Neural progenitor cell (in vitro differentiated cells): ENCODE measurements around the gene GALNTL6. TPM values are rescaled to one million over a fixed set of nuclear protein-coding genes. Genes with fewer than 3 reads are reported as not detected.

Experiments used
- DNase-seq: peaks from one replicate; pipeline ENCODE4 v3.0.0-alpha.2; 2016; ENCODE audit warnings: low spot score
- H2AFZ ChIP-seq: fragments of 200-600 bp; sonication (generic); replicated peaks from 2 replicates; pipeline ENCODE4 v1.6.1; 2016; ENCODE audit warnings: antibody characterized with exemption
- H3F3A ChIP-seq: fragments of 200-600 bp; sonication (generic); 2 replicates; pipeline ENCODE4 v1.6.1; 2016; ENCODE audit warnings: antibody characterized with exemption, low read depth
- H3K27ac ChIP-seq: fragments of 200-600 bp; sonication (generic); 2 replicates; pipeline ENCODE4 v1.5.1; 2016; ENCODE audit warnings: mild to moderate bottlenecking
- H3K27me3 ChIP-seq: fragments of 200-600 bp; sonication (generic); 2 replicates; pipeline ENCODE4 v1.6.1; 2016; ENCODE audit warnings: mild to moderate bottlenecking, moderate library complexity
- H3K36me3 ChIP-seq: fragments of 200-600 bp; sonication (generic); 2 replicates; pipeline ENCODE4 v1.5.1; 2016
- H3K4me1 ChIP-seq: fragments of 200-600 bp; sonication (generic); 2 replicates; pipeline ENCODE4 v1.6.1; 2016; ENCODE audit warnings: mixed run types
- H3K4me2 ChIP-seq: fragments of 200-600 bp; sonication (generic); 2 replicates; pipeline ENCODE4 v1.6.1; 2016
- H3K4me3 ChIP-seq: fragments of 200-600 bp; sonication (generic); 2 replicates; pipeline ENCODE4 v1.5.1; 2016
- H3K79me2 ChIP-seq: fragments of 200-600 bp; sonication (generic); 2 replicates; pipeline ENCODE4 v1.6.1; 2016; ENCODE audit warnings: low read depth
- H3K9ac ChIP-seq: fragments of 200-600 bp; sonication (generic); 2 replicates; pipeline ENCODE4 v1.6.1; 2016
- H3K9me3 ChIP-seq: fragments of 200-600 bp; sonication (generic); 2 replicates; pipeline ENCODE4 v1.5.1; 2016; ENCODE audit warnings: low read depth
- H4K20me1 ChIP-seq: fragments of 200-600 bp; sonication (generic); 2 replicates; pipeline ENCODE4 v1.6.1; 2016; ENCODE audit warnings: low read depth
- H3K27ac Mint-ChIP-seq: 3 replicates; pipeline ENCODE4 v1.8.0; 2021; ENCODE audit warnings: mixed read lengths
- H3K27me3 Mint-ChIP-seq: 2 replicates; pipeline ENCODE4 v1.8.0; 2022; ENCODE audit warnings: low read depth, mild to moderate bottlenecking, inconsistent platforms, moderate library complexity, mixed read lengths; ENCODE audit not compliant: insufficient read depth
- H3K36me3 Mint-ChIP-seq: 3 replicates; pipeline ENCODE4 v1.8.0; 2021; ENCODE audit warnings: mixed read lengths
- H3K4me1 Mint-ChIP-seq: 3 replicates; pipeline ENCODE4 v1.8.0; 2021; ENCODE audit warnings: mixed read lengths
- H3K4me3 Mint-ChIP-seq: 3 replicates; pipeline ENCODE4 v1.8.0; 2021; ENCODE audit warnings: mild to moderate bottlenecking, moderate library complexity, mixed read lengths
- H3K9me3 Mint-ChIP-seq: 3 replicates; pipeline ENCODE4 v1.8.0; 2020; ENCODE audit warnings: mixed read lengths
- CTCF ChIP-seq: fragments of 200-600 bp; sonication (generic); IDR thresholded peaks from 2 replicates; pipeline ENCODE4 v1.5.1; 2017; ENCODE audit warnings: antibody characterized with exemption, mild to moderate bottlenecking
- EZH2 ChIP-seq: fragments of 200-600 bp; sonication (generic); IDR thresholded peaks from 2 replicates; pipeline ENCODE4 v1.6.1; 2017; ENCODE audit warnings: antibody characterized with exemption, mild to moderate bottlenecking, moderate library complexity
- EZH2phosphoT487 ChIP-seq: fragments of 200-600 bp; sonication (generic); IDR thresholded peaks from 2 replicates; pipeline ENCODE4 v1.6.1; 2017; ENCODE audit warnings: antibody characterized with exemption
- total RNA-seq: library from RNA; depleted of rRNA; stranded (reverse); fragments of >200 nt; gene quantifications from 2 replicates; pipeline ENCODE4 v1.2.3, GENCODE V29; 2015; ENCODE audit warnings: low replicate concordance

Gene GALNTL6
- total RNA-seq, 1 donor from 2014 or later: 0.15 TPM

- Mint-ChIP-seq H3K9me3 (no peaks in the 10 kb centered on the region), H3K4me3 (no peak overlapping the region), H3K36me3 (no peaks in the 10 kb centered on the region), H3K27me3 (no peaks in the 10 kb centered on the region), H3K4me1 (peaks cover 2% of the 10 kb centered on the region), H3K27ac (no peak overlapping the region)
- Histone ChIP-seq H3K9me3 (no peaks in the 10 kb centered on the region), H3F3A (no peaks in the 10 kb centered on the region), H3K27me3 (no peaks in the 10 kb centered on the region), H3K9ac (no peak overlapping the region), H2AFZ (no peak overlapping the region), H3K4me1 (peaks cover 11% of the 10 kb centered on the region), H3K36me3 (no peaks in the 10 kb centered on the region), H3K4me3 (no peak overlapping the region), H4K20me1 (no peaks in the 10 kb centered on the region), H3K79me2 (no peaks in the 10 kb centered on the region), H3K27ac (no peak overlapping the region), H3K4me2 (no peak overlapping the region)
- DNase-seq: no peak
- no peak for TF ChIP-seq EZH2
- no peak for TF ChIP-seq EZH2phosphoT487
- TF ChIP-seq CTCF: no peak
These were observed 963.1 kb downstream of the GALNTL6 start for GRCh38 chr4:172776203-172776861.

- H3K36me3 ChIP-seq: no peaks in the 10 kb centered on the region
- no peak overlapping the region for H3K27ac ChIP-seq
- TF ChIP-seq CTCF (no peak), EZH2 (no peak), EZH2phosphoT487 (no peak)
- DNase-seq: no peak
- no peaks in the 10 kb centered on the region for H3F3A ChIP-seq
- H3K4me3 ChIP-seq: no peak overlapping the region
- H3K36me3 Mint-ChIP-seq: no peaks in the 10 kb centered on the region
- H3K9ac ChIP-seq: no peak overlapping the region
- no peaks in the 10 kb centered on the region for H3K9me3 Mint-ChIP-seq
- peaks cover 2% of the 10 kb centered on the region for H3K4me1 Mint-ChIP-seq
- H3K27me3 Mint-ChIP-seq: peaks cover 3% of the 10 kb centered on the region
- H3K4me2 ChIP-seq: no peak overlapping the region
- H3K27ac Mint-ChIP-seq: no peak overlapping the region
- no peak overlapping the region for H3K4me3 Mint-ChIP-seq
- no peaks in the 10 kb centered on the region for H3K27me3 ChIP-seq
- no peaks in the 10 kb centered on the region for H3K79me2 ChIP-seq
- peaks cover 11% of the 10 kb centered on the region for H3K4me1 ChIP-seq
- H2AFZ ChIP-seq: no peak overlapping the region
- no peaks in the 10 kb centered on the region for H3K9me3 ChIP-seq
- H4K20me1 ChIP-seq: no peaks in the 10 kb centered on the region
These were observed 964.7 kb downstream of the GALNTL6 start for GRCh38 chr4:172777729-172778431.

GRCh38 chr4:172778583-172778982 lies 965.4 kb downstream of the GALNTL6 start:
- Histone ChIP-seq H2AFZ (peak overlapping the region; percentile 11), H3K27me3 (no peaks in the 10 kb centered on the region), H3K9me3 (no peaks in the 10 kb centered on the region), H3K4me1 (peaks cover 11% of the 10 kb centered on the region), H3K4me2 (no peak overlapping the region), H3K27ac (no peak overlapping the region), H3K9ac (no peak overlapping the region), H3K4me3 (no peak overlapping the region), H4K20me1 (no peaks in the 10 kb centered on the region), H3K79me2 (no peaks in the 10 kb centered on the region), H3K36me3 (no peaks in the 10 kb centered on the region), H3F3A (no peaks in the 10 kb centered on the region)
- Mint-ChIP-seq H3K36me3 (no peaks in the 10 kb centered on the region), H3K27me3 (peaks cover 3% of the 10 kb centered on the region), H3K4me3 (no peak overlapping the region), H3K4me1 (peaks cover 2% of the 10 kb centered on the region), H3K27ac (peak overlapping the region; percentile 2), H3K9me3 (no peaks in the 10 kb centered on the region)
- TF ChIP-seq EZH2phosphoT487 (no peak), CTCF (no peak), EZH2 (no peak)
- no peak for DNase-seq
